Gastrocnemius medialis (tissue), 4 donors: ENCODE results near the gene RAVER2. TPM values are rescaled to one million over a fixed set of nuclear protein-coding genes. Genes with fewer than 3 reads are reported as not detected.

Source experiments
- ATAC-seq, 2 donors: fragments of 150-250 bp; one replicate each; pipeline ENCODE4 v1.9.1; 2016
- DNase-seq, 2 donors: peaks; one replicate each; pipeline ENCODE4 v3.0.0-alpha.2; 2019
- H3K27ac ChIP-seq, 4 donors: fragments of 200-600 bp; sonication (generic); 1 replicate in 1 of 4; 2 replicates in 3 of 4; pipeline ENCODE4 v1.5.1; 2016 to 2018; ENCODE audit warnings: mild to moderate bottlenecking in 2 of 4, moderate library complexity in 1 of 4
- H3K27me3 ChIP-seq, 3 donors: fragments of 200-600 bp; sonication (generic) in 2 of 3; 1 replicate in 1 of 3; 2 replicates in 2 of 3; pipeline versions ENCODE4 v1.5.1 to v1.6.0; 2016 to 2019; ENCODE audit warnings: mild to moderate bottlenecking in 1 of 3, moderate library complexity in 1 of 3
- H3K36me3 ChIP-seq, 2 donors: fragments of 200-600 bp; sonication (generic) in 1 of 2; one replicate each; pipeline ENCODE4 v1.5.1; 2017 to 2018
- H3K4me1 ChIP-seq, 2 donors: fragments of 200-600 bp; sonication (generic) in 1 of 2; one replicate each; pipeline ENCODE4 v1.5.1; 2016 to 2017; ENCODE audit warnings: mild to moderate bottlenecking in 2 of 2
- H3K4me3 ChIP-seq, 4 donors: fragments of 200-600 bp; sonication (generic) in 3 of 4; 1 replicate in 1 of 4; 2 replicates in 3 of 4; pipeline ENCODE4 v1.5.1; 2016 to 2019; ENCODE audit warnings: mild to moderate bottlenecking in 2 of 4
- H3K9me3 ChIP-seq, 3 donors: fragments of 200-600 bp; sonication (generic) in 2 of 3; 1 replicate in 1 of 3; 2 replicates in 2 of 3; pipeline ENCODE4 v1.5.1; 2016 to 2019
- CTCF ChIP-seq, 5 experiments: fragments of 450-650 bp in 3 of 5; fragments of 200-600 bp in 2 of 5; sonication (generic) in 2 of 5; IDR thresholded peaks in 4 of 5; conservative IDR thresholded peaks in 1 of 5; 1 replicate in 4 of 5; 2 replicates in 1 of 5; pipeline ENCODE4 v1.5.1; 2016 to 2019; ENCODE audit warnings: antibody characterized with exemption in 5 of 5, mild to moderate bottlenecking in 3 of 5, moderate library complexity in 3 of 5
- POLR2A ChIP-seq, 2 donors: fragments of 450-650 bp; IDR thresholded peaks; one replicate each; pipeline ENCODE4 v1.6.1; 2017; ENCODE audit warnings: antibody characterized with exemption in 2 of 2, mild to moderate bottlenecking in 2 of 2, moderate library complexity in 2 of 2
- in situ Hi-C, 4 donors: fragments of 200-750 bp; cut with MboI; loops; one replicate each; pipeline versions ENCODE4 v1.15.0 to v1.8.0; 2017; ENCODE audit warnings: low sequenced_read_pairs in 4 of 4
- intact Hi-C: fragments of 100-400 bp; cut with DNase I; formaldehyde crosslinking; loops from one replicate; pipeline ENCODE4 v1.15.1; 2023; ENCODE audit warnings: low total_unique reads
- total RNA-seq, 4 donors: library from RNA; depleted of rRNA; stranded (reverse); fragments of >200 nt; gene quantifications; one replicate each; pipeline versions ENCODE4 v1.1.0 to v1.2.3, GENCODE V29; 2016

Gene RAVER2
- total RNA-seq, 4 donors from 2014 or later = 8.4 to 9.4 (median 9.1) TPM

GRCh38 chr1:64712049-64712448, 32.8 kb upstream of the RAVER2 start:
- in situ Hi-C loops = no loop called here
- TF ChIP-seq POLR2A (IDR thresholded peaks at IDR 0.05) (no peak), CTCF (IDR thresholded peaks at IDR 0.05 in 4 of 5, conservative IDR thresholded peaks at IDR 0.05 in 1 of 5) (no peak)
- no peak for ATAC-seq

GRCh38 chr1:64715186-64715585, 29.7 kb upstream of the RAVER2 start:
- ATAC-seq (no peak), DNase-seq (no peak)
- in situ Hi-C loops (no loop called here), intact Hi-C loops (no loop called here)
- H3K4me3 ChIP-seq = no peak overlapping the region
- no peaks in the 10 kb centered on the region for H3K4me1 ChIP-seq
- H3K36me3 ChIP-seq = no peaks in the 10 kb centered on the region
- H3K27me3 ChIP-seq = no peaks in the 10 kb centered on the region
- TF ChIP-seq POLR2A (IDR thresholded peaks at IDR 0.05) (no peak), CTCF (IDR thresholded peaks at IDR 0.05 in 4 of 5, conservative IDR thresholded peaks at IDR 0.05 in 1 of 5) (no peak)
- no peak overlapping the region for H3K27ac ChIP-seq
- no peaks in the 10 kb centered on the region for H3K9me3 ChIP-seq

More at GRCh38 chr1:64712049-64712448, 32.8 kb upstream of the RAVER2 start:
- Histone ChIP-seq H3K4me3 (no peak overlapping the region), H3K9me3 (no peaks in the 10 kb centered on the region), H3K36me3 (no peaks in the 10 kb centered on the region), H3K27me3 (no peaks in the 10 kb centered on the region), H3K4me1 (no peaks in the 10 kb centered on the region), H3K27ac (no peak overlapping the region)
- no peak for DNase-seq
- intact Hi-C loops = no loop called here

GRCh38 chr1:64721135-64721534, 23.7 kb upstream of the RAVER2 start:
- TF ChIP-seq POLR2A (IDR thresholded peaks at IDR 0.05) (no peak), CTCF (IDR thresholded peaks at IDR 0.05 in 4 of 5, conservative IDR thresholded peaks at IDR 0.05 in 1 of 5) (no peak)
- no peaks in the 10 kb centered on the region for H3K4me1 ChIP-seq
- no peaks in the 10 kb centered on the region for H3K9me3 ChIP-seq
- no peak overlapping the region for H3K27ac ChIP-seq
- no peaks in the 10 kb centered on the region for H3K36me3 ChIP-seq
- in situ Hi-C loops (no loop called here), intact Hi-C loops (no loop called here)
- no peak overlapping the region for H3K4me3 ChIP-seq
- no peaks in the 10 kb centered on the region for H3K27me3 ChIP-seq
- ATAC-seq (no peak), DNase-seq (no peak)

DNA sequence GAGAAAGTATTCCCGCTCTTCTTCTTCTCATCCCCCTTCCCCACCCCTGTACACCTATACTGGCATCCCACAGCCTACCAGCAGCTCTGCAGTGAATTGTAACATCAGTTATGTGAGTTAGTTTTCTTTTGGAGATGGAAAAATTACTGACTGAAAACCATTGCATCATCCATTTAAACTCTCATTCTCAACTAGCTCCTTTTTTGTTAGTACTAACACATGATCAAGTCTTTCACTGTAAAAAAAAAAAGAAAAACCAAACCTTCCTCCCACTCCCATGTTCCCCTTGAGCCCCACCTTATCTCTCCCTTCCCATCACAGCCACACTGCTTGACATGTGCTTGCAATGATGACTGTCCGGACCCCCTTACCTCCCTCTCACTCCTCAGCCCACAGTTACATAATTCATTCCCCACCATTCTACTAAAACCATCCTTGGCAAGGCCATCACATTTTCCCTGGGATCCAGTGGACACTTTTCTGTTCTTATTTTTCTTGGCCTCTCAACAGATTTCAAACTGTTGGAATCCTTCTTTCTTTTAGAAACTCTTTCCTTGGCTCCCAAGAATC, 23.2 kb upstream of the RAVER2 start:
- H3K9me3 ChIP-seq = no peaks in the 10 kb centered on the region
- no peak overlapping the region for H3K4me3 ChIP-seq
- no peaks in the 10 kb centered on the region for H3K4me1 ChIP-seq
- ATAC-seq (no peak), DNase-seq (no peak)
- no peaks in the 10 kb centered on the region for H3K27me3 ChIP-seq
- intact Hi-C loops = no loop called here
- H3K36me3 ChIP-seq = no peaks in the 10 kb centered on the region
- in situ Hi-C loops = no loop called here
- H3K27ac ChIP-seq = no peak overlapping the region
- no peak for TF ChIP-seq POLR2A (IDR thresholded peaks at IDR 0.05)
- no peak for TF ChIP-seq CTCF (IDR thresholded peaks at IDR 0.05 in 4 of 5, conservative IDR thresholded peaks at IDR 0.05 in 1 of 5)

DNA sequence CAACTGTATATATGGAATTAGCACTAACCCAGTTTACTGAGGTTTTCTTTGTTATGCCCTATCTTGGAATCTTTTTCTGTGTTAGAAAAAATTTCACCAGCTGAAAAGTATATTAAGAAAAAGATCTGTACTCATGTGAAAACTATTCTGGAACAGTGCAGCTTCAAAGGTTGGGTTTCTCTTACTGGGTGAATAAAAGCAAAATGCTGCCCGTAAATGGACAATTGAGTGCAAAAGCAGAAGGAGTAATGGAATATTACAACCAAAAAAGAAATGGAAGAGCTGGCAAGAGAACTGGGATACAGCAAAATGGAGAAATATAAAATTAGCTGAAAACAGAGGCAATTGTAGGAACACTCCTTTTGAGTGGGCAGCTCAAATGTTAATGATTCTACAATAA, 17.0 kb upstream of the RAVER2 start:
- TF ChIP-seq POLR2A (IDR thresholded peaks at IDR 0.05) (no peak), CTCF (IDR thresholded peaks at IDR 0.05 in 4 of 5, conservative IDR thresholded peaks at IDR 0.05 in 1 of 5) (no peak)
- Histone ChIP-seq H3K4me3 (no peak overlapping the region), H3K9me3 (no peaks in the 10 kb centered on the region), H3K27me3 (no peaks in the 10 kb centered on the region), H3K4me1 (no peaks in the 10 kb centered on the region), H3K36me3 (no peaks in the 10 kb centered on the region), H3K27ac (no peak overlapping the region)
- intact Hi-C loops (no loop called here), in situ Hi-C loops (no loop called here)
- DNase-seq (no peak), ATAC-seq (no peak)
